SK-MEL-5 (cell line): ENCODE measurements around the gene STON2. TPM values are rescaled to one million over a fixed set of nuclear protein-coding genes. Genes with fewer than 3 reads are reported as not detected.
"Not testable (repeated sequence)": the region's sequence is repeated elsewhere in the genome, so short reads cannot be mapped to it uniquely, and the experiment has no call there.

Source experiments
- DNase-seq: peaks from one replicate; pipeline ENCODE4 v3.0.0-alpha.2; 2016; ENCODE audit warnings: low read depth, low spot score
- in situ Hi-C: cut with HindIII; loops from 2 replicates; pipeline ENCODE4 v1.10.0; 2016; ENCODE audit warnings: low sequenced_read_pairs, high pct_unique_total_duplicates, low pct_unique_long_range_greater_than_20kb
- total RNA-seq: library from RNA; depleted of rRNA; stranded (reverse); fragments of >200 nt; shearing (Covaris generic); gene quantifications from 2 replicates; pipeline ENCODE4 v1.2.3, GENCODE V29; 2014

Gene STON2
- total RNA-seq, 1 experiment from 2014 or later, result 14.8 TPM

- no peak for DNase-seq
- in situ Hi-C loops, result no loop called here
These were observed 7.0 kb downstream of the STON2 start for GRCh38 chr14:81392976-81393643.

DNA sequence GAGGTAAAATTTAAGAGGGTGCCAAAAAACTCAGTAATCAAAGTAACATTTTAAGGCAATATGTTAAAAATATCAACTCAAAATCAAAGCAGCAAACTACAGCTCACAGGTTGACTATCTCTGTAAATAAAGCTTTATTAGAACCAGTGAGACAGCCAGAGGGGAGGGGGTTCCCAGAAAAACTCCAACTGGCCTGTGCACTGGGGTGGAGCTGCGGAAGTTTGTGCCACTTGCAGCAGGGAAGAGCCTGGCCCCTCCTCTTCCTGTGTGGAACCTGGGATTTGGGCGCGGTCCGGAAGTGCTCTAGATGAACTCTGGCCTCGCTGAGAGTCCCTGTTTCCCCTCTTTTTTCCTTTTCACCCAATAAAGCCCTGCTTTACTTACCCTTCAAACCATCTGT, 8.1 kb downstream of the STON2 start:
- no peak for DNase-seq
- in situ Hi-C loops, result no loop called here

DNA sequence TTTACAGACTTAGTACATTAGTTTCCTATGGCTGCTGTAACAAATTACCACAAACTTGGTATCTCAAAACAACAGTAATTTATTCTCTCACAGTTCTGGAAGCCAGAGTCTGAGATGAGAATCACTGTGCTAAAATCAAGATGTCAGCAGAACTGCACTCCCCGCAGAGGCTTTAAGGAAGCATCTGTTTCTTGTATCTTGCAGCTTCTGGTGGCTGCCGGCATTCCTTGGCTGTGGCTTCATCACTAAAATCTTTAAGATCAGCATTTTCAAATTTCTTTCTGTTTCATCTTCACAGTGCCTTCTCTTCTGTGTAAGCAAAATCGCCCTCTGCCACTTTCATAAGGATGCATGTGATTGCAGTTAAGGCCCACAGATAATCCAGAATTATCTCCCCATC, 9.4 kb downstream of the STON2 start:
- in situ Hi-C loops, result no loop called here

GRCh38 chr14:81388336-81388735, 11.8 kb downstream of the STON2 start:
- no peak for DNase-seq
- in situ Hi-C loops, result no loop called here

More for the DNA sequence above, 9.4 kb downstream of the STON2 start:
- DNase-seq, result no peak

DNA sequence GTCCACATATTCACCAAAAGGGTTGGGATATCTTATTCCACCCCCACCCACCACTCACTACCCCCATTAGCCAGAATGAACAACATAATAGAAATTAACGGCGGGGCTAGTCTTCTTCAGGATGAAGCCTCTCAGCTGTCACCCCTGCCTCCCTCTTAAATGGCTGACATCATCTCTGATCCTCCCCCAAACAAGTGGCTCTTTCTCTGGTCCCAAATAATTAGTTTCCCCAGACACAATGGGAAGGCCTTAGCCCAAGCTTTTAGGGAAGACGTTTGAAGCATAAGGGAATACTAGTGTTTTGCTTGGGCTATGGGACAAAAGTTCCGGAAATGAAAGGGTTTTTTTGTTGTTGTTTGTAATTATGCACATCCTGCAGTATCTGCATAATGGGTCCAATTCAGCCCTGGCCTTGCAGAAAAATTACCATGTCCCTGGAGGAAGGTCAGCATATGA, 13.8 kb downstream of the STON2 start:
- in situ Hi-C loops, result no loop called here
- DNase-seq, result peak; percentile 96

DNA sequence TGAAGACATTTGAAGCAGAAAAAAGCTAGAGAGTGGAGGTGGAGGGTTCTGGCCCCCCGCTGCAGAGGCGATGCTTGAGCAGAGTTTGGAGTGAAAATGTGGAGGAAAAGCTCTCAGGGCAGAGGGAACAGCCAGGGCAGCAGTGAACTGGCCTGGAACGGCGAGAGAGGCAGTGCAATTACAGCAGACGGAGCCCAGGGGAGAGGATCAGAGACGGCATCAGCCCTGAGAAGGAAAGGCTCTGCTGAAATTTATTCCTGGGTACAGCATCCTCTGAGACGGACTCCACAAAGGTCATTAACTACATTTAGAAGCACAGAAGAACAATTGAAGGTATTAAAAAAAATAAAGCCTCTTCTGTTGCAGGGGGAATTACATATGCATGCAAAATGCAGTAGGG, 14.2 kb downstream of the STON2 start:
- no peak for DNase-seq
- in situ Hi-C loops, result no loop called here

DNA sequence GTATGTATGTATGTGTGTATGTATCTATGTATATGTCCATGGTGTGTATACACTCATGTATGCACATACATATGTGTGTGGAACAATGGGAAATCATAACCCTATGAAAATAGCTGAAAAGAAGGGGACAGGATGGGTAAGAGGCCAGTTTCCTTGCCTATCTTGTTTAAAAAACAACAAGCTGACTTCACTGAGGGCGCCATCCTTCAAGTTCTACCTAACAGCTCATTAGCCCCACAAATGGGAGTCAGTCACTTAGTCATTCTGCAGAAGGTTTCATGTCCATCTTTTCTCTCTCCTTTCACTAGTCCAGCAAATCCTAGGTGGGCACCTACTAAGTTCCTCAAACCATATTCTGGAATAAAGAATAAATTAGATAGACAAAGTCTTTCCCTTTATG, 14.7 kb downstream of the STON2 start:
- DNase-seq, result no peak
- in situ Hi-C loops, result no loop called here

DNA sequence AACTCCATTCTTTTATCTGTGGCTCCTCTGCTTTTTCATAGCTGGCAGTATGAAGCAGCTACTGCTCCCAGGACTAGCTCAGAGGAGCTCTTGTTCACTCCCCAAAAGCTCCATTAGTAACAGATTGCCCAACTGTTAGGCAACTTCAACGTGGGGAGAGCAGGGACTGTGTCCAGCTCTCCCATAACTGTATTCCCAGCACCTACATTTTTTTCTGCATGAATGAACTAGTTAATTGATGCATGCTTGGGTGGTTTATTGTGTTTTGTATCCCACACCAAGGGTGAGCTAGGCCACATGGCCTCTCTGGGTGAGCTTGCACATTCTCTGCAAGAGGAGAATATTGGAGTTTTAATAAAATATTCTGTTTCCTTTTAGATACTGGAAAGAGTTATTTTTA, 15.2 kb downstream of the STON2 start:
- peak; percentile 19 for DNase-seq
- in situ Hi-C loops, result no loop called here

GRCh38 chr14:81382517-81383225, 17.5 kb downstream of the STON2 start:
- in situ Hi-C loops, result no loop called here
- DNase-seq, result no peak

DNA sequence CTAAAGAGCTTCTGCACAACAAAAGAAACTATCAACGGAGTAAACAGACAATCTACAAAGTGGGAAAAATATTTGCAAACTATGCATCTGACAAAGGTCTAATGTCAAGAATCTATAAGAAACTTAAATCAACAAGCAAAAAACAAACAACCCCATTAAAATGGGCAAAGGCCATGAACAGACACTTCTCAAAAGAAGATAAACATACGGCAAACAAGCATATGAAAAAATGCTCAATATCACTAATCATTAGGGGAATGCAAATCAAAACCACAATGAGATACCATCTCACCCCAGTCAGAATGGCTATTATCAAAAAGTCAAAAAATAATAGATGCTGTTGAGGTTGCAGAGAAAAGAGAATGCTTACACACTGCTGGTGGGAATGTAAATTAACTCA, 20.1 kb downstream of the STON2 start:
- DNase-seq, in situ Hi-C loops: not testable (repeated sequence)

- DNase-seq, result no peak
- in situ Hi-C loops, result no loop called here
These were observed 28.3 kb downstream of the STON2 start for GRCh38 chr14:81371802-81372201.

DNA sequence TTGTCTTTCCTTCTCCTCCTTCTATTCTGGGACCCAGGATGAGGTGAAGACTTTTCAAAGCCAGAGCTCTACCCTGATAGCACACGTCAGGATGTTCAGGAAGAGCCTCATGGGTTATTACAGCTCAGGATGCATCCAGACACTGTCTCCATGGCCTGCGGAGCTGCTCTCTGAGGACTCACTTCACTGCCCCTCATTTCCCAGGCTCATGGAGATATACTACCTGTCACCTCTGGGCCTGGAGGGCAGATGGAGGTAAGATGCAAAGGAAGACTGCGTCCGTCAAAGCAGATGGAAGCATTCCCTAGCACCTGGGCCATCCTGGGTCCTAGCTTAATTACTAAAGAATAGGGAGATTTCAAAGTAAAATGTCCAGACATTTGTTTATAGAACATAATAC, 32.6 kb downstream of the STON2 start:
- DNase-seq, result no peak
- in situ Hi-C loops, result no loop called here

- no peak for DNase-seq
- in situ Hi-C loops, result no loop called here
These were observed 33.2 kb downstream of the STON2 start for GRCh38 chr14:81366884-81367283.

GRCh38 chr14:81366214-81366613, 33.9 kb downstream of the STON2 start:
- no peak for DNase-seq
- in situ Hi-C loops, result no loop called here

DNA sequence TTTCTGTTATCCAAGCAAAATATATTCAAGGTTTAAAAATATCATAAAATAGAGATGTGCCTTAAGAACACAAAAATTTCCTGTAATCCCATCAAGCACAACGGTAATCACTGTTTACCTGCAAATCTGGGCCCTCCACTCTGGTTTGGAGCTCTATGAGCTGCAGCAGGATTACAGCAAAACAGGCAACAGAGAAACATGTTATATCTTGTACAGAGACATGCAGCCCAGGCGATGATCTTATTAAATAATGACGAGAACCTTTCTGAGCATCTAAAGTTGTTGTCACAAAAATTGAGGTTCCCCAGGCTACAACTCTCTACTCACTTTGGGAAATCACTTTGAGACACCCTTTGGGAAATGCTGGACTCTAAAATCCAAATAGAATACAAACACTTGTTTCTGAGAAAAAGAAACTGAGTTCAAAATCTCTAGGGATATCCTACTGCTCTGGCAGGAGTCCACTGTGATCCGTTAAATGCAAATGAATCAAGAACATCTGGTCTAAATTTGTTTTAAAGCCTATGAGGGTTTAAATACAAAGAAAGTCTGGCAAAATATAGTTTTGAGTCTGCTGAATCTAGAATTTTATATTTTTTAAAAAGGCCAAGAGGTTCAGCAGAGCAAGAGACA, 36.3 kb downstream of the STON2 start:
- DNase-seq, result no peak
- in situ Hi-C loops, result no loop called here

DNA sequence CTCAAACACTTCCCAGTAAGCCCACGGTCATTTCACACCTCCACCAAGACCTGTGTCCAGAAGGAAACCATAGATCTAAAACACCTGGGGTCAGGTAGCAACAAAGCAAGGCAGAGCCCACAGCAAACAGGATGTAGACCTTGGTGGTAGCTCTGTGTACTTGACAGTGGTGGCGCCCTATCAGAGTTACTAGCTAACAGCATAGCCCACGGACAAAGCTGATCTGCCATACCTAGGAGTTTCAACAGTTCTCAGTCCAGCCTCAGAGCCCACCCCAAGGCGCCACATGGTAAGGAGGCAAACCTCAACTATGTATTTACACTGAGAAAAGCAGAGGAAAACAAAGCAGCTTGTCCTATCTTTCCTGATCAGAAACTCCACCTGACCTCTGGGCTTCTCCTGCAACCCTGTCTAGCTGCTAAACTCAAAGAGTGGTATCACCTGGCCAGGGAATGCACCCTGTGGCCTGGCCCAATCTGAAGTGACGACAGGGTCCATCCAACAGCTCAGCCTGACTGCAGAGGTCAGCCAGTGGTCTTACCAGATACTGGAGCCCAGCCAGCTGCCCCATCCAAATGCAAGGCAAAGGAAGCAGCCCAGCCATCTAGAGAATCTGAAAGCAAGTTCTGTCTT, 46.3 kb downstream of the STON2 start:
- in situ Hi-C loops, result no loop called here
- DNase-seq, result no peak

DNA sequence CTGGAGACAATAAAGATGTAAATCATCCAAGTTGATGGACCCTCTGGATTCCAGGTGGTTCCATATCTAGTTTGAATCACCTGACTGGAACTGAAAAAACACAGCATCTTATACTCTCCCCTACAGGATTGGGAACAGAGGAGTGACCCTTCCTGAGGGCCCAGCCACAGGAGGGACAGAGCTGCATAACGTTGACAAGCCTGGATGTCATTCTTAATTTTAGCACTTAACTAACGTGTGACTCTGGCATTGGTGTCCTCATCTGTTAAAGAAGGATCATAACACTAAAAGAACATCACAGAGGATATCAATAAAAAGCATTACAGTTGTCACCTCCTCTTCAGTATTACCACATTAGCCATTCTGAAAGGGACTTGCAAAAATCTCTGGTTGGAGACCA, 47.7 kb downstream of the STON2 start:
- DNase-seq, result no peak
- in situ Hi-C loops, result no loop called here

DNA sequence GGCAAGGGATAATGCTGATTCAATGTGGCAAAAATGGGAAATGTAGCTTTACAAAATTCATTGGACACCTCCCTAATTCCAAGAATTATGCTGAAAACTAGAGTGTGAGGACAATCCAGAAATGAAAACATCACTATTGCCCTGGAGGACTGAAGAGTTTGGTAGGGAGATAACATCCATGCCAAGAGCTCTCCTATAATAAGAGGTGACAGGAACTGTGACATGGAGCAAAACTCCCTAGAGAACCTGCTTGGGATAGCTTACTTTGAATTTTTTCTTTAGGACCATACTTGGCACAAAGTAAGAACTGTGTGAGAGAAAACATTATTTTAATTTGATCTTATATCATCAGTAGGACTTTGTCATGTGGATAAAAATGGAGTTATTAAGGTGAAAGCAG, 48.9 kb downstream of the STON2 start:
- in situ Hi-C loops, result no loop called here
- no peak for DNase-seq
